Measurements from ENCODE around the gene TNK2.
"Not testable (repeated sequence)": the region's sequence is repeated elsewhere in the genome, so short reads cannot be mapped to it uniquely, and the experiment has no call there.

DNA sequence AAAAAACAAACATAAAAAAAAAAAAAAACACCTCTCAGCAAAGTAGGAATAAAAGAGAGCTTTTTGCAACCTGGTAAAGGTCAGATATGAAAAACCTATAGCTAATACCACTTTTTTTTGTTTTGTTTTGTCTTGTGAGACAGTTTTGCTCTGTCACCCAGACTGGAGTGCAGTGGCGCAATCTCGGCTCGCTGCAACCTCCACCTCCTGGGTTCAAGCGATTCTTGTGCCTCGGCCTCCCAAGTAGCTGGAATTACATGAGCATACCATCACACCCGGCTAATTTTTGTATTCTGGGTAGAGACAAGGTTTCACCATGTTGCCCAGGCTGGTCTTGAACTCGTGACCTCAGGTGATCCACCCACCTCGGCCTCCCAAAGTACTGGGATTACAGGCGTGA lies 5.7 kb downstream of the TNK2 start:
- not testable (repeated sequence) for TF ChIP-seq EZH2 (IDR thresholded peaks at IDR 0.05; ENCODE audit: insufficient read depth, poor library complexity, severe bottlenecking); EZH2phosphoT487 (IDR thresholded peaks at IDR 0.05; ENCODE audit: insufficient read depth, low read depth)

Data from GM23248 (cell line).